GM12872 (cell line): ENCODE results near the gene BOK.

Experiments
- TF ChIP-seq, protein P1 (sequence below): IDR thresholded peaks from 3 replicates; pipeline ENCODE4 v1.5.1; 2011; ENCODE audit warnings: low read depth, mild to moderate bottlenecking, low read length, moderate library complexity; ENCODE audit not compliant: insufficient read depth

BOK gene

DNA sequence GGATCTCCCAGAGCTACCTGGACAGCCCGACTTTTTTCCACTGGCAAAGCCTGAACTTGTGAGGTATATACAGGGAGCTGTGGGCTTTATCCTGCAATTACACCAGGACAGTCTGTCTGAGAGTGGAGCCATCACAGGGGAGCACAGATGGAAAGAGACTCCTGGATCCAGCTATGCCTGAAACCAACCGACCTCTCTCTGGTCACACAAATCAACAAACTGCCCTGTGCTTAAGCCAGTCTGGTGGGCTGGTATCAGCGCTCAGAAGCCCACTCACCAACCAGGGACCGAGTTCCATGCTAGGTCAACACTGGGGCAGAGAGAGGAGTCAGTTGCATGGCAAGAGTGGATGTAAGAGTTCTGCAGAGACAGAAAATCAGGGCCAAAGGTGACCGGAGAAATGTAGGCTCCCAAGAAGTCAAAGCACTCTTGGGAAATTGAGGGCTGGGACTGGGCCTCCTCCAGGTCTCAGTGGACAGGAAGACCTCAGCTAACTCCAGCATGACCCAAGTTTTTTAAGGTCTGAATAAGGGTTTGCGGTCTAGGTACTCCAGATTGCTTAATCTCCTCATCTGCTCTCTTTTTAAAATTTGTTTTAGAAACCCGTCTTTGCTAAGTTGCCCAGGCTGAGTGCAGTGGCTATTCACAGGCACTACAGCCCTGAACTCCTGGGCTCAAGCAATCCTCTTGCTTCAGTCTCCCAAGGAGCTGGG, 3.8 kb upstream of the BOK start:
- TF ChIP-seq, protein P1, sequence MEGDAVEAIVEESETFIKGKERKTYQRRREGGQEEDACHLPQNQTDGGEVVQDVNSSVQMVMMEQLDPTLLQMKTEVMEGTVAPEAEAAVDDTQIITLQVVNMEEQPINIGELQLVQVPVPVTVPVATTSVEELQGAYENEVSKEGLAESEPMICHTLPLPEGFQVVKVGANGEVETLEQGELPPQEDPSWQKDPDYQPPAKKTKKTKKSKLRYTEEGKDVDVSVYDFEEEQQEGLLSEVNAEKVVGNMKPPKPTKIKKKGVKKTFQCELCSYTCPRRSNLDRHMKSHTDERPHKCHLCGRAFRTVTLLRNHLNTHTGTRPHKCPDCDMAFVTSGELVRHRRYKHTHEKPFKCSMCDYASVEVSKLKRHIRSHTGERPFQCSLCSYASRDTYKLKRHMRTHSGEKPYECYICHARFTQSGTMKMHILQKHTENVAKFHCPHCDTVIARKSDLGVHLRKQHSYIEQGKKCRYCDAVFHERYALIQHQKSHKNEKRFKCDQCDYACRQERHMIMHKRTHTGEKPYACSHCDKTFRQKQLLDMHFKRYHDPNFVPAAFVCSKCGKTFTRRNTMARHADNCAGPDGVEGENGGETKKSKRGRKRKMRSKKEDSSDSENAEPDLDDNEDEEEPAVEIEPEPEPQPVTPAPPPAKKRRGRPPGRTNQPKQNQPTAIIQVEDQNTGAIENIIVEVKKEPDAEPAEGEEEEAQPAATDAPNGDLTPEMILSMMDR: no peak

GRCh38 chr2:241555711-241556110, 2.8 kb upstream of the BOK start:
- TF ChIP-seq, protein P1: no peak

DNA sequence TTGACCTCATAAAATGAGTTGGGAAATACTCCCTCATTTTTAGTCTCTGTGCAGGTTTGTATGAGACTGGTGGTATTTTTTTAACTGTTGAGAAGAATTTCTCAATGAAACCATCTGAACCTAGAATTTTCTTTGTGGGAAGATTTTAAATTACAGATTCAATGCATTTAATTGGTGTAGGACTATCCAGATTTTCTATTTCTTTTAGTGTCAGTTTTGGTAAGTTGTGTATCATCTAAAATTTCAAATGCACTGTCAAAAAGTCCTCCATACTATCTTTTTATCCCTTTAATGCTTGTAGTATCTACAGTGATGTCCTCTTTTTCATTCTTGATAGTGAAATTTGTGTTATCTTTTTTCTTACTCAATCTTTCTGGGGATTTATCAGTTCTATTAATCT, 1.8 kb upstream of the BOK start:
- TF ChIP-seq, protein P1: no peak

GRCh38 chr2:241559323-241560161, 997 bp downstream of the BOK start:
- TF ChIP-seq, protein P1: no peak

DNA sequence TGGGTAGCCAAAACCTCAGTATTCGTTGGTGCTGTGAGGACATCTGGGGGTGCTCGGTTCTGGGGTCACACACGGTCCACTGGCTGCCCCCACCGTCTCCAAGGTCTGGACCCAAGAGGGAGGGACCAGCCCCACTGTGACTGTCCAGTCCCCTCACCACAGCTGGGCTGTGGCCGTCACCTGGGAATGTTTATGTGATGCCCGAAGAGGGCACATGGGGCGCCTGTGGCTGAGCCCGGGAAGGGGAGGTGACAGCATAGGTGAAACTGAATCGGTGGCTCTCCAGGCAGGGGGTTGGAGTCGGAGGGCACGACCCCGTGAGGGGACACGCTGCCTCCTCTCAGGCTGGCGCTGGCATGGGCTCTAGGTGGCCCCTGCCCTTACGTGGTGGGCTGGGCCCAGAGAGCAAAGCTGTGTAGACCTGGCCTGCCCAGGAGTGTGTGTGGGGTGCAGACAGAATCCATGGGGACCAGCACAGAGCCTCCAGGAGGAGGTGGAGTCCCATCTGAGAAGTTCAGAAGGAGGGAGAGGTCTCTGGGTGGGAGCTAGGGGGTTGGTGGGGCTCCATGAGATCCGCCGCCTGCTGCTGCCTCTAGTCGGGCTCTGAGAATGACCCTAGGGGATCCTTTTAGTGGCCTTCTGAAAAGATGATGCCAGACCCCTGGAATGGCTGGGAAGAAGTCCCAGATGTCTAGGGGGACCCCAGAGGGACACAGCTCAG, 1.8 kb downstream of the BOK start:
- TF ChIP-seq, protein P1: no peak

- TF ChIP-seq, protein P1: no peak
Measured at GRCh38 chr2:241560883-241561474, 2.4 kb downstream of the BOK start.

DNA sequence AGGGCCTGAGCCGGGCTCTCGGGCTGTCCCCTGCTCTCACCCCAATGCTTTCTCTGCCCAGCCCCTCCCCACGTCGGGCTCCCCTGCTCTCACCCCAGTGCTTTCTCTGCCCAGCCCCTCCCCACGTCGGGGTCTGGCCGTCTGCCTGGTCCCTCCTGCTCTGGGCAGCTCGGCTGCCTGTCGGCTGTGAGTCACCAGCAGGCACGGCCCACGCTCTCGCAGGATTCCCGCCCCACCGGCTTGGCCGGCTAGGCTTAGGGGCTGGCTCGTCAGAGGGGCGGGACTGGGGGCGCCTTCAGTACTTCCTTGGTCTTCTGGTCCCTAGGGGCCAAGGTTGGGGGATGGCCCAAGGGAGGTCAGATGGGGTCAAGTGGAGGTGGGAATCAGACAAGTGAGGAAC, 3.3 kb downstream of the BOK start:
- TF ChIP-seq, protein P1: no peak
